Vagina (tissue), 2 donors: ENCODE measurements around the gene TSPO. TPM values are rescaled to one million over a fixed set of nuclear protein-coding genes. Genes with fewer than 3 reads are reported as not detected.

Source experiments
- DNase-seq, 2 donors: peaks; one replicate each; pipeline ENCODE4 v3.0.0-alpha.2; 2017; ENCODE audit errors: extremely low spot score in 2 of 2
- H3K27ac ChIP-seq: fragments of 200-600 bp; sonication (generic); one replicate; pipeline ENCODE4 v1.5.1; 2019
- H3K27me3 ChIP-seq: fragments of 200-600 bp; sonication (generic); one replicate; pipeline ENCODE4 v1.5.1; 2019
- H3K36me3 ChIP-seq, 2 donors: fragments of 200-600 bp; sonication (generic); one replicate each; pipeline ENCODE4 v1.5.1; 2017 to 2019
- H3K4me1 ChIP-seq: fragments of 200-600 bp; sonication (generic); one replicate; pipeline ENCODE4 v1.5.1; 2019
- H3K4me3 ChIP-seq, 2 donors: fragments of 200-600 bp; sonication (generic); 1 replicate in 1 of 2; 2 replicates in 1 of 2; pipeline ENCODE4 v1.5.1; 2016 to 2019
- H3K9me3 ChIP-seq: fragments of 200-600 bp; sonication (generic); one replicate; pipeline ENCODE4 v1.5.1; 2019
- CTCF ChIP-seq, 3 experiments: fragments of 450-650 bp in 2 of 3; fragments of 200-600 bp in 1 of 3; sonication (generic) in 1 of 3; IDR thresholded peaks; one replicate each; pipeline ENCODE4 v1.5.1; 2017 to 2019; ENCODE audit warnings: antibody characterized with exemption in 3 of 3, mild to moderate bottlenecking in 2 of 3, moderate library complexity in 2 of 3
- POLR2A ChIP-seq, 2 donors: fragments of 450-650 bp; IDR thresholded peaks; one replicate each; pipeline ENCODE4 v1.6.1; 2017; ENCODE audit warnings: antibody characterized with exemption in 2 of 2, mild to moderate bottlenecking in 2 of 2, moderate library complexity in 2 of 2
- POLR2AphosphoS5 ChIP-seq, 2 donors: sonication (generic); formaldehyde crosslinking; IDR thresholded peaks; one replicate each; pipeline ENCODE4 v1.9.0; 2017; ENCODE audit warnings: antibody characterized with exemption in 2 of 2, mild to moderate bottlenecking in 2 of 2, low read depth in 1 of 2; ENCODE audit not compliant: insufficient read depth in 1 of 2
- intact Hi-C: fragments of 100-400 bp; cut with DNase I; formaldehyde crosslinking; loops from one replicate; pipeline ENCODE4 v1.15.1; 2023
- total RNA-seq: library from RNA; depleted of rRNA; stranded (reverse); fragments of >200 nt; gene quantifications from one replicate; pipeline ENCODE4 v1.2.3, GENCODE V29; 2016

Gene TSPO
- total RNA-seq, 1 donor from 2014 or later: 524 TPM

GRCh38 chr22:43131773-43132501 lies 19.4 kb upstream of the TSPO start:
- H3K36me3 ChIP-seq: peaks cover 0 to 49% of the 10 kb centered on the region in 2 donors
- intact Hi-C loops: no loop called here

DNA sequence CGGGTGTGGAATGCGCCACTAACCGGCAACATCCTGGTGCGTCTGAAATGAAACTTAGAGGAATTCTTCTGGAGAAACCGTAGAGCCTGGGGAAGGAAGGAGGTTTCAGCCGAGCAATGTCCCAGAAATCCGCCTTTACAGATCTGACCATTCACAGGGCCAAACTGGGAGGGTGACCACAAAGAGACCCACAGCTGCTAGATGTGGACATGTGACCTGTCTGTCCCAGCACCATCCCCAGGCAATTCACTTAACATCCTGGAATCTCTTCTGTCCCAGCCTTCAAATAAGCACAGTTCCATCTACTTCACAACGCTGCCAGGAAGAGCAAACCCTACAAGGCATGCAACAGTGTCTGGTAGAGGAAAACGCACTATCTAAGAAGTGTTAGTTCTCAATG lies 18.0 kb upstream of the TSPO start:
- Histone ChIP-seq H3K4me1 (peaks cover 11% of the 10 kb centered on the region), H3K36me3 (peaks cover 0 to 64% of the 10 kb centered on the region in 2 donors)
- intact Hi-C loops: no loop called here

More at GRCh38 chr22:43131773-43132501, 19.4 kb upstream of the TSPO start:
- H3K4me1 ChIP-seq: peaks cover 22% of the 10 kb centered on the region
- no peak overlapping the region for H3K4me3 ChIP-seq
- H3K9me3 ChIP-seq: no peaks in the 10 kb centered on the region
- H3K27ac ChIP-seq: no peak overlapping the region
- no peak for DNase-seq
- no peaks in the 10 kb centered on the region for H3K27me3 ChIP-seq
- no peak for TF ChIP-seq POLR2AphosphoS5 (IDR thresholded peaks at IDR 0.05; ENCODE audit: insufficient read depth in 1 of 2, low read depth in 1 of 2)
- TF ChIP-seq CTCF (IDR thresholded peaks at IDR 0.05): no peak
- TF ChIP-seq POLR2A (IDR thresholded peaks at IDR 0.05): no peak

GRCh38 chr22:43134553-43134952 lies 16.8 kb upstream of the TSPO start:
- DNase-seq: no peak
- peaks cover 11% of the 10 kb centered on the region for H3K4me1 ChIP-seq
- H3K36me3 ChIP-seq: peaks cover 0 to 69% of the 10 kb centered on the region in 2 donors
- no peak for TF ChIP-seq CTCF (IDR thresholded peaks at IDR 0.05)
- no peak for TF ChIP-seq POLR2AphosphoS5 (IDR thresholded peaks at IDR 0.05; ENCODE audit: insufficient read depth in 1 of 2, low read depth in 1 of 2)
- no peak for TF ChIP-seq POLR2A (IDR thresholded peaks at IDR 0.05)
- intact Hi-C loops: no loop called here
- no peaks in the 10 kb centered on the region for H3K9me3 ChIP-seq
- no peak overlapping the region for H3K27ac ChIP-seq
- H3K4me3 ChIP-seq: no peak overlapping the region
- H3K27me3 ChIP-seq: no peaks in the 10 kb centered on the region

More for the DNA sequence above, 18.0 kb upstream of the TSPO start:
- no peak for DNase-seq
- Histone ChIP-seq H3K9me3 (no peaks in the 10 kb centered on the region), H3K4me3 (no peak overlapping the region), H3K27me3 (no peaks in the 10 kb centered on the region), H3K27ac (no peak overlapping the region)
- no peak for TF ChIP-seq CTCF (IDR thresholded peaks at IDR 0.05)
- no peak for TF ChIP-seq POLR2A (IDR thresholded peaks at IDR 0.05)
- no peak for TF ChIP-seq POLR2AphosphoS5 (IDR thresholded peaks at IDR 0.05; ENCODE audit: insufficient read depth in 1 of 2, low read depth in 1 of 2)

DNA sequence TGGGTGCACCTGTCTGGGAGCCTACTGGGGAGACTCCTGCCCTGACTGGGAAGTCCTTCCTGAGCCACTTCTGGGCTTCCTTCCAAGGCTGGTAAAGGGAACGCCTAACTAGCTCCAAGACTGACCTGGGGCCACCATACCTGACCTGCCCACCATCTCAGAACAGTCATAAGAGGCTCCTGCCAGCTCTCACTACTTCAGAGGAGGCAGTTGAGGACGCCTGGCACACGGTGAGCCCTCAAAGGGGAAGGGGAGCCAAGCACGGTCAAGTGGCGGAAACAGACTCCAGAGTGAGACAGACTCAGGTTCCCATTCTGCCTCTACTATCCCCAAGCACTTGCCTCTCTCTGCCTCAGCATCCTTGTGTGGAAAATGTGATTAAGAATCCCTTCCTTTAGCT lies 15.8 kb upstream of the TSPO start:
- no peak for DNase-seq
- intact Hi-C loops: no loop called here
- no peaks in the 10 kb centered on the region for H3K9me3 ChIP-seq
- no peak for TF ChIP-seq CTCF (IDR thresholded peaks at IDR 0.05)
- TF ChIP-seq POLR2A (IDR thresholded peaks at IDR 0.05): no peak
- no peak for TF ChIP-seq POLR2AphosphoS5 (IDR thresholded peaks at IDR 0.05; ENCODE audit: insufficient read depth in 1 of 2, low read depth in 1 of 2)
- no peaks in the 10 kb centered on the region for H3K27me3 ChIP-seq
- H3K4me1 ChIP-seq: peaks cover 11% of the 10 kb centered on the region
- no peak overlapping the region for H3K27ac ChIP-seq
- H3K36me3 ChIP-seq: peaks cover 0 to 78% of the 10 kb centered on the region in 2 donors
- no peak overlapping the region for H3K4me3 ChIP-seq

- Histone ChIP-seq H3K27ac (no peak overlapping the region), H3K9me3 (no peaks in the 10 kb centered on the region), H3K36me3 (peaks cover 0 to 77% of the 10 kb centered on the region in 2 donors), H3K27me3 (no peaks in the 10 kb centered on the region), H3K4me3 (no peak overlapping the region), H3K4me1 (peaks cover 11% of the 10 kb centered on the region)
- DNase-seq: no peak
- TF ChIP-seq POLR2A (IDR thresholded peaks at IDR 0.05): no peak
- no peak for TF ChIP-seq POLR2AphosphoS5 (IDR thresholded peaks at IDR 0.05; ENCODE audit: insufficient read depth in 1 of 2, low read depth in 1 of 2)
- peak in 1 of 3 experiments; percentile 41 for TF ChIP-seq CTCF (IDR thresholded peaks at IDR 0.05)
- intact Hi-C loops: no loop called here
Measured at GRCh38 chr22:43136255-43136654, 15.1 kb upstream of the TSPO start.
